Activated naive CD8-positive, alpha-beta T cell (primary cell): ENCODE results near the gene FREM1.

ENCODE experiments used
- H3K27ac Mint-ChIP-seq: one replicate; pipeline ENCODE4 v1.8.0; 2021; ENCODE audit warnings: mixed read lengths
- H3K27me3 Mint-ChIP-seq: one replicate; pipeline ENCODE4 v1.8.0; 2021; ENCODE audit warnings: mixed read lengths
- H3K36me3 Mint-ChIP-seq: one replicate; pipeline ENCODE4 v1.8.0; 2021; ENCODE audit warnings: mixed read lengths
- H3K4me1 Mint-ChIP-seq: one replicate; pipeline ENCODE4 v1.8.0; 2021; ENCODE audit warnings: low read depth, mixed read lengths
- H3K4me3 Mint-ChIP-seq: one replicate; pipeline ENCODE4 v1.8.0; 2021; ENCODE audit warnings: mild to moderate bottlenecking, mixed read lengths
- H3K9me3 Mint-ChIP-seq: one replicate; pipeline ENCODE4 v1.8.0; 2021; ENCODE audit warnings: low read depth, mixed read lengths

The FREM1 gene

GRCh38 chr9:14903040-14903439, 7.2 kb downstream of the FREM1 start:
- Mint-ChIP-seq H3K4me1 (no peaks in the 10 kb centered on the region), H3K27me3 (peaks cover 3% of the 10 kb centered on the region), H3K27ac (no peak overlapping the region), H3K9me3 (no peaks in the 10 kb centered on the region), H3K36me3 (no peaks in the 10 kb centered on the region), H3K4me3 (no peak overlapping the region)

- Mint-ChIP-seq H3K9me3 (no peaks in the 10 kb centered on the region), H3K4me1 (no peaks in the 10 kb centered on the region), H3K4me3 (no peak overlapping the region), H3K27me3 (peaks cover 3% of the 10 kb centered on the region), H3K36me3 (no peaks in the 10 kb centered on the region), H3K27ac (no peak overlapping the region)
These were observed 7.7 kb downstream of the FREM1 start for GRCh38 chr9:14902561-14902960.

- Mint-ChIP-seq H3K27ac (no peak overlapping the region), H3K27me3 (no peaks in the 10 kb centered on the region), H3K4me3 (no peak overlapping the region), H3K4me1 (no peaks in the 10 kb centered on the region), H3K36me3 (no peaks in the 10 kb centered on the region), H3K9me3 (no peaks in the 10 kb centered on the region)
These were observed 10.4 kb downstream of the FREM1 start for GRCh38 chr9:14899815-14900193.

- H3K9me3 Mint-ChIP-seq = no peaks in the 10 kb centered on the region
These were observed 11.0 kb downstream of the FREM1 start for GRCh38 chr9:14899042-14899814.

GRCh38 chr9:14895806-14896205, 14.4 kb downstream of the FREM1 start:
- Mint-ChIP-seq H3K4me1 (no peaks in the 10 kb centered on the region), H3K4me3 (no peak overlapping the region), H3K36me3 (no peaks in the 10 kb centered on the region), H3K9me3 (no peaks in the 10 kb centered on the region), H3K27ac (no peak overlapping the region), H3K27me3 (no peaks in the 10 kb centered on the region)

More at GRCh38 chr9:14899042-14899814, 11.0 kb downstream of the FREM1 start:
- no peak overlapping the region for H3K4me3 Mint-ChIP-seq
- no peaks in the 10 kb centered on the region for H3K4me1 Mint-ChIP-seq
- no peak overlapping the region for H3K27ac Mint-ChIP-seq
- no peaks in the 10 kb centered on the region for H3K36me3 Mint-ChIP-seq
- no peaks in the 10 kb centered on the region for H3K27me3 Mint-ChIP-seq

- no peaks in the 10 kb centered on the region for H3K36me3 Mint-ChIP-seq
- no peak overlapping the region for H3K4me3 Mint-ChIP-seq
- no peaks in the 10 kb centered on the region for H3K27me3 Mint-ChIP-seq
These were observed 16.9 kb downstream of the FREM1 start for GRCh38 chr9:14893280-14893679.

GRCh38 chr9:14891332-14891731, 18.9 kb downstream of the FREM1 start:
- no peaks in the 10 kb centered on the region for H3K27me3 Mint-ChIP-seq
- no peaks in the 10 kb centered on the region for H3K36me3 Mint-ChIP-seq
- no peak overlapping the region for H3K27ac Mint-ChIP-seq
- H3K9me3 Mint-ChIP-seq = no peaks in the 10 kb centered on the region
- no peaks in the 10 kb centered on the region for H3K4me1 Mint-ChIP-seq
- no peak overlapping the region for H3K4me3 Mint-ChIP-seq

More at GRCh38 chr9:14893280-14893679, 16.9 kb downstream of the FREM1 start:
- Mint-ChIP-seq H3K27ac (no peak overlapping the region), H3K9me3 (no peaks in the 10 kb centered on the region), H3K4me1 (no peaks in the 10 kb centered on the region)

GRCh38 chr9:14889451-14889850, 20.8 kb downstream of the FREM1 start:
- Mint-ChIP-seq H3K36me3 (no peaks in the 10 kb centered on the region), H3K9me3 (no peaks in the 10 kb centered on the region), H3K4me3 (no peak overlapping the region), H3K27ac (no peak overlapping the region), H3K4me1 (no peaks in the 10 kb centered on the region), H3K27me3 (peaks cover 1% of the 10 kb centered on the region)

- Mint-ChIP-seq H3K9me3 (no peaks in the 10 kb centered on the region), H3K27me3 (peaks cover 3% of the 10 kb centered on the region), H3K4me1 (no peaks in the 10 kb centered on the region), H3K4me3 (no peak overlapping the region), H3K27ac (no peak overlapping the region), H3K36me3 (no peaks in the 10 kb centered on the region)
These were observed 21.4 kb downstream of the FREM1 start for GRCh38 chr9:14888875-14889274.

GRCh38 chr9:14888272-14888671, 22.0 kb downstream of the FREM1 start:
- Mint-ChIP-seq H3K27me3 (peaks cover 3% of the 10 kb centered on the region), H3K36me3 (no peaks in the 10 kb centered on the region), H3K27ac (no peak overlapping the region), H3K4me1 (no peaks in the 10 kb centered on the region), H3K4me3 (no peak overlapping the region), H3K9me3 (no peaks in the 10 kb centered on the region)

- Mint-ChIP-seq H3K27ac (no peak overlapping the region), H3K9me3 (no peaks in the 10 kb centered on the region), H3K4me3 (no peak overlapping the region), H3K4me1 (no peaks in the 10 kb centered on the region), H3K36me3 (no peaks in the 10 kb centered on the region), H3K27me3 (peaks cover 3% of the 10 kb centered on the region)
These were observed 23.1 kb downstream of the FREM1 start for GRCh38 chr9:14887149-14887548.

- Mint-ChIP-seq H3K36me3 (no peaks in the 10 kb centered on the region), H3K4me1 (no peaks in the 10 kb centered on the region), H3K27ac (no peak overlapping the region), H3K27me3 (peaks cover 6% of the 10 kb centered on the region), H3K9me3 (no peaks in the 10 kb centered on the region), H3K4me3 (no peak overlapping the region)
These were observed 26.8 kb downstream of the FREM1 start for GRCh38 chr9:14883310-14883944.

- no peak overlapping the region for H3K27ac Mint-ChIP-seq
- no peak overlapping the region for H3K4me3 Mint-ChIP-seq
- no peaks in the 10 kb centered on the region for H3K9me3 Mint-ChIP-seq
- H3K27me3 Mint-ChIP-seq = peaks cover 17% of the 10 kb centered on the region
- H3K4me1 Mint-ChIP-seq = no peaks in the 10 kb centered on the region
- no peaks in the 10 kb centered on the region for H3K36me3 Mint-ChIP-seq
These were observed 28.1 kb downstream of the FREM1 start for GRCh38 chr9:14882090-14882489.

- Mint-ChIP-seq H3K36me3 (no peaks in the 10 kb centered on the region), H3K27ac (no peak overlapping the region), H3K4me3 (no peak overlapping the region), H3K4me1 (no peaks in the 10 kb centered on the region), H3K27me3 (peaks cover 21% of the 10 kb centered on the region), H3K9me3 (no peaks in the 10 kb centered on the region)
These were observed 29.2 kb downstream of the FREM1 start for GRCh38 chr9:14881006-14881405.

- H3K27ac Mint-ChIP-seq = no peak overlapping the region
- H3K9me3 Mint-ChIP-seq = no peaks in the 10 kb centered on the region
- H3K4me1 Mint-ChIP-seq = no peaks in the 10 kb centered on the region
- H3K27me3 Mint-ChIP-seq = peaks cover 5% of the 10 kb centered on the region
- no peaks in the 10 kb centered on the region for H3K36me3 Mint-ChIP-seq
- H3K4me3 Mint-ChIP-seq = no peak overlapping the region
These were observed 40.1 kb downstream of the FREM1 start for GRCh38 chr9:14870090-14870489.

- no peaks in the 10 kb centered on the region for H3K9me3 Mint-ChIP-seq
- no peak overlapping the region for H3K4me3 Mint-ChIP-seq
- peaks cover 5% of the 10 kb centered on the region for H3K27me3 Mint-ChIP-seq
- no peak overlapping the region for H3K27ac Mint-ChIP-seq
- no peaks in the 10 kb centered on the region for H3K4me1 Mint-ChIP-seq
- H3K36me3 Mint-ChIP-seq = no peaks in the 10 kb centered on the region
These were observed 40.6 kb downstream of the FREM1 start for GRCh38 chr9:14869671-14870070.
